ENCODE data around the gene HTR6.

DNA sequence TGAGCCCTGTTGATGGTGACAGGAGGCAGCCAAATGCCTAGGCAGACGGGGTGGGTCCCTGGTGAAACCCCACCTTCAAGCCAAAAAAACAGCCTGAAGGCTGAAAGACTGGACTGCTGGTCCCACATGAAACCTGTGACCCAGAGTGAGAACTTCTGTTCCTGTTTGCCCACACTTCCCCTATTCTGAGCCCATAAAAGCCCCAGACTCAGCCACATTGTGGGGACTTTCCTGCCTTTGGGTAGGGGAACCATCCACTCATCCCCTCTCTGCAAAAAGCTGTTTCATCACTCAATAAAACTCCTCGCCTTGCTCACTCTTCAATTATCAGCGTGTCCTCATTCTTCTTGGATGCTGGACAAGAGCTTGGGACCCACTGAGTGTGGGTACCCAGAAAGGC, 25.2 kb downstream of the HTR6 start:
- TF ChIP-seq POLR2A (IDR thresholded peaks at IDR 0.05; ENCODE audit: low read depth, low read length) = no peak
- no peak for TF ChIP-seq POLR2AphosphoS5 (IDR thresholded peaks at IDR 0.05; ENCODE audit: low read depth, low read length)
- no peak for TF ChIP-seq TAF1 (IDR thresholded peaks at IDR 0.05; ENCODE audit: low read depth, low read length)
- TF ChIP-seq SPI1 (IDR thresholded peaks at IDR 0.05; ENCODE audit: low read depth, low read length) = peak; percentile 85
- no peak for TF ChIP-seq PAX5 (IDR thresholded peaks at IDR 0.05; ENCODE audit: insufficient read depth, low read length, severe bottlenecking)
- no peak for TF ChIP-seq POU2F2 (IDR thresholded peaks at IDR 0.05; ENCODE audit: low read depth, low read length)

Measured in GM12891 (cell line).